SK-N-SH treated with all-trans-retinoic acid at 6 μM for 48 hours (cell line): Measurements from ENCODE around the gene PANX2.

Experiments used
- ATAC-seq: fragments of 200-7000 bp; cut with Tn5 transposase; 3 replicates; pipeline ENCODE4 v1.9.1; 2020; ENCODE audit warnings: mild to moderate bottlenecking, moderate library complexity
- ARNTL ChIP-seq: fragments of 450-650 bp; formaldehyde crosslinking; IDR thresholded peaks from 2 replicates; pipeline ENCODE4 v1.5.0; 2020; ENCODE audit warnings: low read depth, mild to moderate bottlenecking, moderate library complexity, borderline replicate concordance
- BACH2 ChIP-seq: fragments of 250-450 bp; sonication (Bioruptor Pico); IDR thresholded peaks from 2 replicates; pipeline ENCODE4 v1.9.0; 2021; ENCODE audit warnings: mild to moderate bottlenecking, borderline replicate concordance
- CREB5 ChIP-seq: fragments of 250-450 bp; sonication (Bioruptor Pico); IDR thresholded peaks from 2 replicates; pipeline ENCODE4 v1.5.1; 2020; ENCODE audit warnings: low read depth, mild to moderate bottlenecking, moderate library complexity
- CSDC2 ChIP-seq: fragments of 250-450 bp; sonication (Bioruptor Pico); IDR thresholded peaks from 2 replicates; pipeline ENCODE4 v1.5.0; 2020; ENCODE audit warnings: mild to moderate bottlenecking, moderate library complexity
- CSRNP3 ChIP-seq: fragments of 250-450 bp; sonication (Bioruptor Pico); IDR thresholded peaks from 2 replicates; pipeline ENCODE4 v1.5.1; 2021; ENCODE audit warnings: mild to moderate bottlenecking, moderate library complexity
- GLIS3 ChIP-seq: fragments of 250-450 bp; sonication (Bioruptor Pico); IDR thresholded peaks from 2 replicates; pipeline ENCODE4 v1.5.0; 2020; ENCODE audit warnings: mild to moderate bottlenecking, moderate library complexity
- ISL1 ChIP-seq: fragments of 250-450 bp; sonication (Bioruptor Pico); IDR thresholded peaks from 2 replicates; pipeline ENCODE4 v2.1.2; 2022; ENCODE audit warnings: mild to moderate bottlenecking, moderate library complexity
- OSR1 ChIP-seq: fragments of 250-450 bp; sonication (Bioruptor Pico); IDR thresholded peaks from 2 replicates; pipeline ENCODE4 v1.8.0; 2022; ENCODE audit warnings: moderate library complexity, mild to moderate bottlenecking, inconsistent platforms
- PATZ1 ChIP-seq: fragments of 250-450 bp; sonication (Bioruptor Pico); IDR thresholded peaks from 2 replicates; pipeline ENCODE4 v1.8.0; 2020; ENCODE audit warnings: mild to moderate bottlenecking, moderate library complexity, borderline replicate concordance
- POU6F1 ChIP-seq: fragments of 250-450 bp; sonication (Bioruptor Pico); IDR thresholded peaks from 2 replicates; pipeline ENCODE4 v1.8.0; 2021; ENCODE audit warnings: low read depth, mild to moderate bottlenecking, moderate library complexity, borderline replicate concordance
- PPARA ChIP-seq: fragments of 250-450 bp; sonication (Bioruptor Pico); IDR thresholded peaks from 2 replicates; pipeline ENCODE4 v1.5.0; 2020; ENCODE audit warnings: mild to moderate bottlenecking, borderline replicate concordance
- RARB ChIP-seq: fragments of 250-450 bp; sonication (Bioruptor Pico); IDR thresholded peaks from 2 replicates; pipeline ENCODE4 v1.8.0; 2021; ENCODE audit warnings: mild to moderate bottlenecking, moderate library complexity
- SNAI2 ChIP-seq: fragments of 250-450 bp; sonication (Bioruptor Pico); IDR thresholded peaks from 2 replicates; pipeline ENCODE4 v1.5.0; 2020; ENCODE audit warnings: mild to moderate bottlenecking, moderate library complexity
- TCF4 ChIP-seq: fragments of 250-450 bp; sonication (Bioruptor Pico); IDR thresholded peaks from 2 replicates; pipeline ENCODE4 v1.8.0; 2021; ENCODE audit warnings: mild to moderate bottlenecking, moderate library complexity, borderline replicate concordance
- TSHZ2 ChIP-seq: fragments of 250-450 bp; sonication (Bioruptor Pico); IDR thresholded peaks from 2 replicates; pipeline ENCODE4 v1.5.0; 2020; ENCODE audit warnings: mild to moderate bottlenecking, moderate library complexity
- ZC3H10 ChIP-seq: fragments of 250-450 bp; sonication (Bioruptor Pico); IDR thresholded peaks from 2 replicates; pipeline ENCODE4 v1.5.1; 2021; ENCODE audit warnings: mild to moderate bottlenecking, moderate library complexity
- ZFP3 ChIP-seq: fragments of 250-450 bp; sonication (Bioruptor Pico); IDR thresholded peaks from 2 replicates; pipeline ENCODE4 v1.5.0; 2020; ENCODE audit warnings: mild to moderate bottlenecking, moderate library complexity
- ZFP30 ChIP-seq: fragments of 450-650 bp; formaldehyde crosslinking; IDR thresholded peaks from 2 replicates; pipeline ENCODE4 v1.5.0; 2022; ENCODE audit warnings: mild to moderate bottlenecking, moderate library complexity
- ZNF565 ChIP-seq: fragments of 450-650 bp; formaldehyde crosslinking; conservative IDR thresholded peaks from 2 replicates; pipeline ENCODE4 v1.5.0; 2020; ENCODE audit warnings: low read depth, mild to moderate bottlenecking, moderate library complexity
- ZNF70 ChIP-seq: fragments of 450-650 bp; formaldehyde crosslinking; IDR thresholded peaks from 2 replicates; pipeline ENCODE4 v1.5.0; 2020; ENCODE audit warnings: mild to moderate bottlenecking, moderate library complexity
- ZNF8 ChIP-seq: fragments of 450-650 bp; formaldehyde crosslinking; IDR thresholded peaks from 2 replicates; pipeline ENCODE4 v1.5.0; 2020; ENCODE audit warnings: mild to moderate bottlenecking, moderate library complexity

Gene PANX2

GRCh38 chr22:50218996-50219727 lies 48.6 kb downstream of the PANX2 start (continued):
- TF ChIP-seq CREB5 (CRISPR knock-in tag) (no peak), ISL1 (CRISPR knock-in tag) (no peak), ZNF565 (CRISPR knock-in tag) (no peak), ARNTL (CRISPR knock-in tag) (no peak), TCF4 (CRISPR knock-in tag) (no peak), OSR1 (CRISPR knock-in tag) (no peak), BACH2 (CRISPR knock-in tag) (no peak), POU6F1 (CRISPR knock-in tag) (no peak)

- no peak; the same call in 2 of the 3 replicates for ATAC-seq
- TF ChIP-seq TSHZ2 (no peak), CREB5 (CRISPR knock-in tag) (no peak), CSRNP3 (no peak), BACH2 (CRISPR knock-in tag) (no peak), OSR1 (CRISPR knock-in tag) (no peak), POU6F1 (CRISPR knock-in tag) (no peak), GLIS3 (no peak), ZFP30 (CRISPR knock-in tag) (no peak), RARB (CRISPR knock-in tag) (no peak), PPARA (no peak), ARNTL (CRISPR knock-in tag) (no peak), SNAI2 (CRISPR knock-in tag) (no peak), ZC3H10 (no peak), ZNF8 (CRISPR knock-in tag) (no peak), ZNF70 (CRISPR knock-in tag) (no peak), CSDC2 (CRISPR knock-in tag) (no peak), ZNF565 (CRISPR knock-in tag) (no peak), PATZ1 (CRISPR knock-in tag) (no peak), ZFP3 (no peak)
Measured at GRCh38 chr22:50219800-50220602, 49.5 kb downstream of the PANX2 start.
